Suprapubic skin (tissue), 4 donors: ENCODE data around the gene ETFA. TPM values are rescaled to one million over a fixed set of nuclear protein-coding genes. Genes with fewer than 3 reads are reported as not detected.

Source experiments
- DNase-seq, 2 donors: peaks; one replicate each; pipeline ENCODE4 v3.0.0-alpha.2; 2019; ENCODE audit warnings: low spot score in 2 of 2
- H3K27ac ChIP-seq: fragments of 200-600 bp; sonication (generic); one replicate; pipeline ENCODE4 v1.5.1; 2019
- H3K27me3 ChIP-seq: fragments of 200-600 bp; sonication (generic); one replicate; pipeline ENCODE4 v1.5.1; 2019
- H3K36me3 ChIP-seq: fragments of 200-600 bp; sonication (generic); one replicate; pipeline ENCODE4 v1.5.1; 2019
- H3K4me1 ChIP-seq: fragments of 200-600 bp; sonication (generic); one replicate; pipeline ENCODE4 v1.5.1; 2019
- H3K4me3 ChIP-seq: fragments of 200-600 bp; sonication (generic); one replicate; pipeline ENCODE4 v1.5.1; 2019; ENCODE audit warnings: mild to moderate bottlenecking
- H3K9me3 ChIP-seq: fragments of 200-600 bp; sonication (generic); one replicate; pipeline ENCODE4 v1.5.1; 2019
- EP300 ChIP-seq: sonication (generic); formaldehyde crosslinking; IDR thresholded peaks from one replicate; pipeline ENCODE4 v1.6.1; 2017; ENCODE audit warnings: antibody characterized with exemption
- POLR2A ChIP-seq, 2 donors: fragments of 450-650 bp; IDR thresholded peaks; one replicate each; pipeline ENCODE4 v1.6.1; 2017; ENCODE audit warnings: antibody characterized with exemption in 2 of 2, mild to moderate bottlenecking in 2 of 2, moderate library complexity in 2 of 2
- POLR2AphosphoS5 ChIP-seq, 3 donors: sonication (generic); formaldehyde crosslinking; IDR thresholded peaks; one replicate each; pipeline ENCODE4 v1.6.1; 2017; ENCODE audit warnings: antibody characterized with exemption in 3 of 3
- whole genome bisulfite sequencing: methylation state at CpG from one replicate; pipeline ENCODE4 v1.1.5; 2018; 5-methylcytosine and 5-hydroxymethylcytosine counted together
- total RNA-seq, 4 donors: library from RNA; depleted of rRNA; stranded (reverse); fragments of >200 nt; gene quantifications; one replicate each; pipeline ENCODE4 v1.1.0, GENCODE V29; 2016
- TF ChIP-seq, protein P1 (sequence below), 2 donors: fragments of 200-600 bp in 1 of 2; fragments of 450-650 bp in 1 of 2; sonication (generic) in 1 of 2; IDR thresholded peaks; one replicate each; pipeline ENCODE4 v1.5.1; 2016 to 2019; ENCODE audit warnings: antibody characterized with exemption in 2 of 2, mild to moderate bottlenecking in 1 of 2, moderate library complexity in 1 of 2

ETFA gene
- total RNA-seq, 4 donors from 2014 or later = 63.6 to 90.1 (median 85.1) TPM

DNA sequence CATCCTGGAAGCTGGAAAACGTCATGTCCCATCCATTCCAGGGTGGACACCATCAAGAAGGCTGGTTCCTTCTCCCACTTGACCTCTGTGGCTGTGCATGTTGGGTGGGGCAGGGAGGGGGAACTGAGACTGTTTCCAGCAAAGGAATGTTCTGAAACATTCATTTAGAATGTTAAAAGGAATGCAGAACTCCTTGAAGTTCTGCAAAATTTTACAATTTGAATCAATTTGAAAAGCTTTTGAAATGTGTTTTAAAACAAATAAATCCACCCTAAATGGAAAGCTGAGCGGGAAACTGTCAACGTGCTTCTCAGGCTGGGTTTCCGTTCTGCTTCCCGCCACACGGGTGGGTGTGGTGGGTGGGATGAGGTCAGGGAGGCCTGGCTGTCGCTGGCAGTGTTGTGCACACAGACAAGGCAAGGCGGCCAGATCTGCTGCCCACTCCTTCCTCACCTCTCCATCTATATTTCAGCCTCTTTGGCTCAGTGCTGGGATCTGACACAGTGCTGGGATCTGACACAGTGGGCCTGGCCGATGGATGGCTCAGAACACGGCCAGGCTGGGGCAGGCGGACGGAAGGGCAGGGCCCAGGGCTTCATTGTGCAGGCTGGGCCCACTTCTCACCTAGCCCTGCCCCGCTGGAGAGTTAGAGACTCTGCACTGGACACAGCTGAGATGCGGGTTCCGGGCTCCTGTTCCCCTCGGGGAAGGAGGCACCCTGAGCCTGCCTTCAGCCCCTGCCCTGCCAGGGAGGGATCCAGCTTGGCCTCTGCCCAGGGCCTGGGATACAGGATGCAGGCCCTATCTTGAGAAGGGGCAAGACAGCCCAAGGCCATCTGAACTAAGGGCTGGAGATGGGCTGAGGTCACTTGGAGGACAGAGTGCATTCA lies 141.1 kb downstream of the ETFA start:
- Histone ChIP-seq H3K27ac (peak overlapping the region; percentile 88), H3K36me3 (no peaks in the 10 kb centered on the region), H3K4me3 (no peak overlapping the region), H3K4me1 (peaks cover 17% of the 10 kb centered on the region), H3K27me3 (no peaks in the 10 kb centered on the region), H3K9me3 (no peaks in the 10 kb centered on the region)
- 58% methylated on average over 10 of the region's 16 CpGs for WGBS
- no peak for TF ChIP-seq EP300
- TF ChIP-seq POLR2AphosphoS5 (IDR thresholded peaks at IDR 0.05) = peak in 1 of 3 donors; percentile 44
- no peak for DNase-seq

DNA sequence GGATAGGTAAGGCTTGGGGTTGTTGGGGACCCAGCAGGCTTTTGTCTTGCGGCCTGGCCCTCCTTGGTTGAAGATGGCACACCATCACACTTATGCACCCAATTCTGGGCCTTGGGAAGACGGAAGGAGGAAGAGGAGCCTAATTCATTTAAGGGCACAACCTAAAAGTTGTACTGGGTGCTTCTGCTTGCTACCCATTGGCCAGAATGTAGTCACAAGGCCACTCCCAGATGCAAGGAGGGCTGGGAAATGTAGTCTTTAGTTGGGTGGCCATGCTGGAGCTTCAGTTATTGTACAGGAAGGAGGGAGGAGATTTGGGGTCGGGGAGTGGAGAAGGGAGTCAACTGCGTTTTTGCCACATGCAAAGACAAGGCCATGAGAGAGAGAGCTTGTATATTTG lies 142.3 kb downstream of the ETFA start:
- H3K27ac ChIP-seq = peak overlapping the region; percentile 77
- H3K4me1 ChIP-seq = peaks cover 18% of the 10 kb centered on the region
- TF ChIP-seq, protein P1, sequence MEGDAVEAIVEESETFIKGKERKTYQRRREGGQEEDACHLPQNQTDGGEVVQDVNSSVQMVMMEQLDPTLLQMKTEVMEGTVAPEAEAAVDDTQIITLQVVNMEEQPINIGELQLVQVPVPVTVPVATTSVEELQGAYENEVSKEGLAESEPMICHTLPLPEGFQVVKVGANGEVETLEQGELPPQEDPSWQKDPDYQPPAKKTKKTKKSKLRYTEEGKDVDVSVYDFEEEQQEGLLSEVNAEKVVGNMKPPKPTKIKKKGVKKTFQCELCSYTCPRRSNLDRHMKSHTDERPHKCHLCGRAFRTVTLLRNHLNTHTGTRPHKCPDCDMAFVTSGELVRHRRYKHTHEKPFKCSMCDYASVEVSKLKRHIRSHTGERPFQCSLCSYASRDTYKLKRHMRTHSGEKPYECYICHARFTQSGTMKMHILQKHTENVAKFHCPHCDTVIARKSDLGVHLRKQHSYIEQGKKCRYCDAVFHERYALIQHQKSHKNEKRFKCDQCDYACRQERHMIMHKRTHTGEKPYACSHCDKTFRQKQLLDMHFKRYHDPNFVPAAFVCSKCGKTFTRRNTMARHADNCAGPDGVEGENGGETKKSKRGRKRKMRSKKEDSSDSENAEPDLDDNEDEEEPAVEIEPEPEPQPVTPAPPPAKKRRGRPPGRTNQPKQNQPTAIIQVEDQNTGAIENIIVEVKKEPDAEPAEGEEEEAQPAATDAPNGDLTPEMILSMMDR (IDR thresholded peaks at IDR 0.05) = no peak
- TF ChIP-seq POLR2AphosphoS5 (IDR thresholded peaks at IDR 0.05) (no peak), POLR2A (IDR thresholded peaks at IDR 0.05) (no peak), EP300 (no peak)
- no peaks in the 10 kb centered on the region for H3K27me3 ChIP-seq
- DNase-seq = no peak
- no peak overlapping the region for H3K4me3 ChIP-seq
- no peaks in the 10 kb centered on the region for H3K9me3 ChIP-seq
- WGBS = 69% methylated on average over 4 of the region's 4 CpGs
- H3K36me3 ChIP-seq = no peaks in the 10 kb centered on the region

DNA sequence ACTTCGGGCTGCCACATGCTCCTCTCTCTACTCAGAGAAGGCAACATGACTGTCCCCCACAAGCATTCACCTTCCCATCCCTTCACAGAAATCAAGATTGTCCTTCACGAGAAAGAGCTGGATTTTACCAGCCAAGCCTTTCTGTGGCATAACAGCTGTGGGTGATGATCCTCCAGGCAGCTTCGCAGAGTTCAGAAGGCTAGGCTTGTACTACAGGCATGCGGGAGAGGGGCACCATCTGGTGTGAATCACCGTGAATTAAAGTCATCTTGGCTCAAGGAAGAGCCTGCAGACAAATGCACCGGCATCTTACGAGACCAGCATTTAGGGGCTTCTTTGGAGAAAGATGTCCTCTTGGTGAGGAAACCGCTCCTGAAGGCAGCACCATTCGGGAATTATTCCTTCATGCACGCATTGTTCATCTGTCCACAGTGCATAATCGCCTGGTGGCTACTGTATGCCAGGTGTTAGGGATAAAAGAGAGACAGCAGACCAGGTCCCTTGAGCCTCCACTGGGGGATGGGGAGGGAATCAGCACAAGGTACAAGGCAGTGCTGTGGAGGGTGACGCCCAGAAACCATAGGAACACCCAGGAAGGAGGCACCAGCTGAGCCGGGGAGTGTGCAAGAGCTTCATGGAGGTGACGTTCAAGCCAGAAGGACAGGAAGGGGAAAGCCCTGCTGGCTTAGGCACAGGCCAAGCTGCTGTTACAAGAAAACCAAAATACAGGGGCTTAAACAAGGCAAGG lies 142.9 kb downstream of the ETFA start:
- no peaks in the 10 kb centered on the region for H3K9me3 ChIP-seq
- TF ChIP-seq EP300 (no peak), POLR2AphosphoS5 (IDR thresholded peaks at IDR 0.05) (no peak), POLR2A (IDR thresholded peaks at IDR 0.05) (no peak)
- TF ChIP-seq, protein P1 (IDR thresholded peaks at IDR 0.05) = no peak
- H3K36me3 ChIP-seq = no peaks in the 10 kb centered on the region
- H3K4me3 ChIP-seq = no peak overlapping the region
- no peaks in the 10 kb centered on the region for H3K27me3 ChIP-seq
- 78% methylated on average over 13 of the region's 14 CpGs for WGBS
- H3K27ac ChIP-seq = peak overlapping the region; percentile 77
- DNase-seq = no peak
- peaks cover 24% of the 10 kb centered on the region for H3K4me1 ChIP-seq

DNA sequence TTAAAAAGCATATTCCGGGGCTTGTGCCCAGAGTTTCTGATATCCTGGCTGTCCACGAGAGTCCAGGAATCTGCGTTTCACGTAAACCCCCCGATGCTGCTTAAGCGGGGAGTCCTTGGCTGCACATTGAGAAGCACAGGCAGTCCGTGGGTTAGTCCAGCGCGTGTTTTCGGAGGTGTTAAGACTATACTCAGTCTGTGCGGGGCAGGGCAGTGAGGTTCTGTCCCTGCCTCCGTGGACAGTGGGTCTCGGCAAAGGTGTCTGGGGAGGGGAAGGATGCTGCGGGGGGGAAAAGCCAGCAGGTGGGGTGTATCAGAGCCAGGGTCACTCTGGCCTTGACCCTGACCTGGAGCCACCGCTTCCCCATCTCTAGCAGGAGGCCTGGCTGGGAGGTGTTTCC lies 145.3 kb downstream of the ETFA start:
- 93% methylated on average over 15 of the region's 15 CpGs for WGBS
- no peaks in the 10 kb centered on the region for H3K9me3 ChIP-seq
- no peaks in the 10 kb centered on the region for H3K27me3 ChIP-seq
- no peaks in the 10 kb centered on the region for H3K36me3 ChIP-seq
- DNase-seq = no peak
- no peak overlapping the region for H3K4me3 ChIP-seq
- no peak overlapping the region for H3K27ac ChIP-seq
- H3K4me1 ChIP-seq = peaks cover 47% of the 10 kb centered on the region
- no peak for TF ChIP-seq EP300
- no peak for TF ChIP-seq POLR2AphosphoS5 (IDR thresholded peaks at IDR 0.05)
- TF ChIP-seq POLR2A (IDR thresholded peaks at IDR 0.05) = no peak
- TF ChIP-seq, protein P1 (IDR thresholded peaks at IDR 0.05) = no peak

Other genes starting within 250 kb of the ETFA start
- under 1 TPM in 1 of 4 donors, not detected in 3; 0.76 TPM for gene ISL2, start 25.3 kb upstream of the ETFA start, total RNA-seq